ENCODE data around the gene NR3C1.

- TF ChIP-seq, protein P1, sequence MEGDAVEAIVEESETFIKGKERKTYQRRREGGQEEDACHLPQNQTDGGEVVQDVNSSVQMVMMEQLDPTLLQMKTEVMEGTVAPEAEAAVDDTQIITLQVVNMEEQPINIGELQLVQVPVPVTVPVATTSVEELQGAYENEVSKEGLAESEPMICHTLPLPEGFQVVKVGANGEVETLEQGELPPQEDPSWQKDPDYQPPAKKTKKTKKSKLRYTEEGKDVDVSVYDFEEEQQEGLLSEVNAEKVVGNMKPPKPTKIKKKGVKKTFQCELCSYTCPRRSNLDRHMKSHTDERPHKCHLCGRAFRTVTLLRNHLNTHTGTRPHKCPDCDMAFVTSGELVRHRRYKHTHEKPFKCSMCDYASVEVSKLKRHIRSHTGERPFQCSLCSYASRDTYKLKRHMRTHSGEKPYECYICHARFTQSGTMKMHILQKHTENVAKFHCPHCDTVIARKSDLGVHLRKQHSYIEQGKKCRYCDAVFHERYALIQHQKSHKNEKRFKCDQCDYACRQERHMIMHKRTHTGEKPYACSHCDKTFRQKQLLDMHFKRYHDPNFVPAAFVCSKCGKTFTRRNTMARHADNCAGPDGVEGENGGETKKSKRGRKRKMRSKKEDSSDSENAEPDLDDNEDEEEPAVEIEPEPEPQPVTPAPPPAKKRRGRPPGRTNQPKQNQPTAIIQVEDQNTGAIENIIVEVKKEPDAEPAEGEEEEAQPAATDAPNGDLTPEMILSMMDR (conservative IDR thresholded peaks at IDR 0.05; ENCODE audit: low read depth, low read length) = no peak
- TF ChIP-seq EZH2 (IDR thresholded peaks at IDR 0.05; ENCODE audit: borderline replicate concordance, low read depth, low read length, poor library complexity, severe bottlenecking) = no peak
These were observed 28.8 kb downstream of the NR3C1 start for GRCh38 chr5:143374496-143375217.

Data from A673 (cell line).